Stimulated activated CD8-positive, alpha-beta memory T cell treated with anti-CD3 and anti-CD28 coated beads, Interleukin-4, amount 100 ng/mL, for 1 hour (primary cell): ENCODE data around the gene SPOCD1.
A peak's percentile ranks its signal among the peaks of the same experiment; 100 is the strongest.

ENCODE experiments used
- DNase-seq, 2 donors: peaks; one replicate each; pipeline ENCODE4 v3.0.0-alpha.2; 2020; ENCODE audit warnings: low read depth in 2 of 2, low spot score in 1 of 2

Gene SPOCD1

GRCh38 chr1:31815752-31816500 lies at the start of gene SPOCD1:
TSS of gene SPOCD1 (minus strand) at chr1:31816022. CDS start at chr1:31815333, 689 bp downstream.
- DNase-seq = peak; percentile 59 to 64

GRCh38 chr1:31862071-31862470 lies 46.2 kb upstream of the SPOCD1 start:
- no peak for DNase-seq

- no peak for DNase-seq
Observed at GRCh38 chr1:31861346-31861745, 45.5 kb upstream of the SPOCD1 start.

- no peak for DNase-seq
Observed at GRCh38 chr1:31860581-31860980, 44.8 kb upstream of the SPOCD1 start.

GRCh38 chr1:31859719-31860118 lies 43.9 kb upstream of the SPOCD1 start:
- no peak for DNase-seq

GRCh38 chr1:31859044-31859443 lies 43.2 kb upstream of the SPOCD1 start:
- DNase-seq = no peak

GRCh38 chr1:31857863-31858262 lies 42.0 kb upstream of the SPOCD1 start:
- no peak for DNase-seq

- DNase-seq = no peak
Observed at GRCh38 chr1:31856140-31856539, 40.3 kb upstream of the SPOCD1 start.

GRCh38 chr1:31855038-31855845 lies 39.4 kb upstream of the SPOCD1 start:
- DNase-seq = no peak

- DNase-seq = no peak
Observed at GRCh38 chr1:31849653-31850052, 33.8 kb upstream of the SPOCD1 start.

GRCh38 chr1:31848381-31848897 lies 32.6 kb upstream of the SPOCD1 start:
- DNase-seq = no peak

GRCh38 chr1:31846484-31846883 lies 30.7 kb upstream of the SPOCD1 start:
- DNase-seq = no peak

- no peak for DNase-seq
Observed at GRCh38 chr1:31843506-31843905, 27.7 kb upstream of the SPOCD1 start.

GRCh38 chr1:31839662-31840343 lies 24.0 kb upstream of the SPOCD1 start:
- no peak for DNase-seq

GRCh38 chr1:31837451-31838158 lies 21.8 kb upstream of the SPOCD1 start:
- no peak for DNase-seq

- DNase-seq = no peak
Observed at GRCh38 chr1:31836638-31837037, 20.8 kb upstream of the SPOCD1 start.

GRCh38 chr1:31835415-31835814 lies 19.6 kb upstream of the SPOCD1 start:
- DNase-seq = no peak

- DNase-seq = no peak
Observed at GRCh38 chr1:31834501-31834900, 18.7 kb upstream of the SPOCD1 start.

- DNase-seq = no peak
Observed at GRCh38 chr1:31831397-31832378, 15.9 kb upstream of the SPOCD1 start.

GRCh38 chr1:31830511-31830910 lies 14.7 kb upstream of the SPOCD1 start:
- DNase-seq = no peak
